K562 (cell line): ENCODE data around the gene FAF2. TPM values are rescaled to one million over a fixed set of nuclear protein-coding genes. Genes with fewer than 3 reads are reported as not detected.

ENCODE experiments used
- ELF4 ChIP-seq: fragments of 450-650 bp; formaldehyde crosslinking; IDR thresholded peaks from 2 replicates; pipeline ENCODE4 v1.4.0; 2022; ENCODE audit warnings: missing genetic modification characterization
- HDAC6 ChIP-seq: IDR thresholded peaks from 2 replicates; pipeline ENCODE4 v1.6.1; 2012; ENCODE audit warnings: low read depth, mild to moderate bottlenecking, control low read depth, inconsistent platforms, low read length, moderate library complexity
- MECOM ChIP-seq: fragments of 250-450 bp; sonication (Bioruptor Pico); IDR thresholded peaks from 2 replicates; pipeline ENCODE4 v1.8.0; 2022; ENCODE audit warnings: inconsistent platforms
- MEIS2 ChIP-seq: fragments of 450-650 bp; IDR thresholded peaks from 2 replicates; pipeline ENCODE4 v1.6.1; 2014; ENCODE audit warnings: mild to moderate bottlenecking; ENCODE audit not compliant: partially characterized antibody
- RCOR1 ChIP-seq, 2 experiments: IDR thresholded peaks; 2 replicates each; pipeline ENCODE4 v1.6.1; 2012; ENCODE audit warnings: low read depth in 2 of 2, low read length in 2 of 2, borderline replicate concordance in 1 of 2, improper control_type of control experiment in 1 of 2
- ZFX ChIP-seq: sonication (generic); formaldehyde crosslinking; IDR thresholded peaks from 2 replicates; pipeline ENCODE4 v1.8.0; 2022; ENCODE audit warnings: mild to moderate bottlenecking, missing genetic modification reagents, moderate library complexity
- polyA plus RNA-seq, 8 experiments: library from polyadenylated mRNA; depleted of rRNA in 4 of 8; stranded (reverse) in 5 of 8; unstranded in 3 of 8; fragments of >200 nt; fragmentation: Nextera tagmentation in 2 of 8; fragmentation: Illumina TruSeq in 1 of 8; extraction: Ambion mirVana in 2 of 8; extraction: Trizol in 1 of 8; gene quantifications; 2 replicates each; pipeline versions ENCODE4 v1.2.1 to v1.2.3, GENCODE V29; 2011 to 2014; ENCODE audit warnings: inconsistent platforms in 1 of 8, missing spikeins in 1 of 8
- total RNA-seq, 7 experiments: library from RNA; depleted of rRNA in 6 of 7; stranded (reverse); fragments of >200 nt in 6 of 7; fragmentation: Illumina TruSeq in 2 of 7; extraction: Trizol in 2 of 7; gene quantifications; 2 replicates each; pipeline versions ENCODE4 v1.2.1 to v1.2.3, GENCODE V29; 2011 to 2021; ENCODE audit warnings: low replicate concordance in 1 of 7
- TF ChIP-seq, protein P1 (sequence below): fragments of 450-650 bp; IDR thresholded peaks from 2 replicates; pipeline ENCODE4 v1.6.1; 2016; ENCODE audit warnings: antibody characterized with exemption
- TF ChIP-seq, protein P2 (sequence below), 2 experiments: IDR thresholded peaks; 2 replicates each; pipeline ENCODE4 v1.6.1; 2012; ENCODE audit warnings: improper control_type of control experiment in 2 of 2, low read depth in 2 of 2, low read length in 2 of 2, borderline replicate concordance in 1 of 2
- TF ChIP-seq, protein P3 (sequence below), 2 experiments: fragments of 450-650 bp; IDR thresholded peaks; 2 replicates each; pipeline ENCODE4 v1.6.1; 2016

FAF2 gene
- total and polyA plus RNA-seq, 9 of the 15 experiments (the other 6 are each of a cell fraction or from before 2014, with no cell fraction given) = 25.0 to 44.6 (median 36.1) TPM

DNA sequence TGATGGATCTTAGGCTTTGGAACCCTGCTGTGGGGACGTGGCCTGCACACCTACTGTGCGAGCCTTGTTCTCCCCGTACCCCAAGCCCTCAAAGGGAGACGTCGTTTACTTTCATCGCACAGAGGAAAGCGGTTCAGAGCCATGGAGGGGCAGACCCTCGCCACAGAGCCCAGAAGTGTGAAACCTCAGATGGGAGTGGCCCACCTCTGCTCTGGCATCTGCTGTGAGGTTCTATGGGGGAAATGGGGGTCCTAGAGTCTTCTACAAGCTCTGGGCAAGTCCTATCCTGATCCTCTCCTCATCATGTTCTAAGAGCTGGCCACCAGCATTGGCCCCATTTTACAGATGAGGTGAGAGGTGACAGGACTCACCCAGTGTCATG is 92.8 kb downstream of the FAF2 start (continued):
- TF ChIP-seq, protein P1, sequence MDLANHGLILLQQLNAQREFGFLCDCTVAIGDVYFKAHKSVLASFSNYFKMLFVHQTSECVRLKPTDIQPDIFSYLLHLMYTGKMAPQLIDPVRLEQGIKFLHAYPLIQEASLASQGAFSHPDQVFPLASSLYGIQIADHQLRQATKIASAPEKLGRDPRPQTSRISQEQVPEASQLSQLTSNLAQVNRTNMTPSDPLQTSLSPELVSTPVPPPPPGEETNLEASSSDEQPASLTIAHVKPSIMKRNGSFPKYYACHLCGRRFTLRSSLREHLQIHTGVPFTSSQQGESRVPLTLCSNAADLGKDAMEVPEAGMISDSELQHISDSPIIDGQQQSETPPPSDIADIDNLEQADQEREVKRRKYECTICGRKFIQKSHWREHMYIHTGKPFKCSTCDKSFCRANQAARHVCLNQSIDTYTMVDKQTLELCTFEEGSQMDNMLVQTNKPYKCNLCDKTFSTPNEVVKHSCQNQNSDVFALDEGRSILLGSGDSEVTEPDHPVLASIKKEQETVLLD = no peak
- TF ChIP-seq ZFX (CRISPR knock-in tag) (no peak), MECOM (CRISPR knock-in tag) (0 out of 2 replicates have a peak, but pooled peaks have one; percentile 10), RCOR1 (IDR thresholded peaks at IDR 0.05; ENCODE audit: borderline replicate concordance in 1 of 2, low read depth in 2 of 2, low read length in 2 of 2) (no peak), MEIS2 (no peak), ELF4 (no peak), HDAC6 (no peak)
- TF ChIP-seq, protein P2, sequence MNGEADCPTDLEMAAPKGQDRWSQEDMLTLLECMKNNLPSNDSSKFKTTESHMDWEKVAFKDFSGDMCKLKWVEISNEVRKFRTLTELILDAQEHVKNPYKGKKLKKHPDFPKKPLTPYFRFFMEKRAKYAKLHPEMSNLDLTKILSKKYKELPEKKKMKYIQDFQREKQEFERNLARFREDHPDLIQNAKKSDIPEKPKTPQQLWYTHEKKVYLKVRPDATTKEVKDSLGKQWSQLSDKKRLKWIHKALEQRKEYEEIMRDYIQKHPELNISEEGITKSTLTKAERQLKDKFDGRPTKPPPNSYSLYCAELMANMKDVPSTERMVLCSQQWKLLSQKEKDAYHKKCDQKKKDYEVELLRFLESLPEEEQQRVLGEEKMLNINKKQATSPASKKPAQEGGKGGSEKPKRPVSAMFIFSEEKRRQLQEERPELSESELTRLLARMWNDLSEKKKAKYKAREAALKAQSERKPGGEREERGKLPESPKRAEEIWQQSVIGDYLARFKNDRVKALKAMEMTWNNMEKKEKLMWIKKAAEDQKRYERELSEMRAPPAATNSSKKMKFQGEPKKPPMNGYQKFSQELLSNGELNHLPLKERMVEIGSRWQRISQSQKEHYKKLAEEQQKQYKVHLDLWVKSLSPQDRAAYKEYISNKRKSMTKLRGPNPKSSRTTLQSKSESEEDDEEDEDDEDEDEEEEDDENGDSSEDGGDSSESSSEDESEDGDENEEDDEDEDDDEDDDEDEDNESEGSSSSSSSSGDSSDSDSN (IDR thresholded peaks at IDR 0.05; ENCODE audit: borderline replicate concordance in 1 of 2, low read depth in 2 of 2, low read length in 2 of 2) = no peak
- TF ChIP-seq, protein P3, sequence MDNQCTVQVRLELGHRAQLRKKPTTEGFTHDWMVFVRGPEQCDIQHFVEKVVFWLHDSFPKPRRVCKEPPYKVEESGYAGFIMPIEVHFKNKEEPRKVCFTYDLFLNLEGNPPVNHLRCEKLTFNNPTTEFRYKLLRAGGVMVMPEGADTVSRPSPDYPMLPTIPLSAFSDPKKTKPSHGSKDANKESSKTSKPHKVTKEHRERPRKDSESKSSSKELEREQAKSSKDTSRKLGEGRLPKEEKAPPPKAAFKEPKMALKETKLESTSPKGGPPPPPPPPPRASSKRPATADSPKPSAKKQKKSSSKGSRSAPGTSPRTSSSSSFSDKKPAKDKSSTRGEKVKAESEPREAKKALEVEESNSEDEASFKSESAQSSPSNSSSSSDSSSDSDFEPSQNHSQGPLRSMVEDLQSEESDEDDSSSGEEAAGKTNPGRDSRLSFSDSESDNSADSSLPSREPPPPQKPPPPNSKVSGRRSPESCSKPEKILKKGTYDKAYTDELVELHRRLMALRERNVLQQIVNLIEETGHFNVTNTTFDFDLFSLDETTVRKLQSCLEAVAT (IDR thresholded peaks at IDR 0.05) = peak in 1 of 2 experiments; percentile 75; a peak in 2 of 4 replicates
- TF ChIP-seq, all 486 proteins: peak for 11
